Bronchial epithelial cell (primary cell): Measurements from ENCODE around the gene PIH1D1. TPM values are rescaled to one million over a fixed set of nuclear protein-coding genes. Genes with fewer than 3 reads are reported as not detected.

Experiments used
- DNase-seq: peaks from one replicate; pipeline ENCODE4 v3.0.0-alpha.2; 2010; ENCODE audit warnings: low read depth
- FAIRE-seq: peaks from 2 replicates; lab custom pipeline; 2011; peaks lifted over from hg19 to GRCh38; lab: Jason Lieb, UNC
- H3K27me3 ChIP-seq: 2 replicates; pipeline ENCODE4 v1.5.1; 2011; ENCODE audit warnings: low read length; ENCODE audit not compliant: control insufficient read depth, insufficient read depth
- H3K36me3 ChIP-seq: 2 replicates; pipeline ENCODE4 v1.5.1; 2011; ENCODE audit warnings: low read length; ENCODE audit not compliant: control insufficient read depth, insufficient read depth
- H3K4me3 ChIP-seq: 2 replicates; pipeline ENCODE4 v1.5.1; 2011; ENCODE audit warnings: mild to moderate bottlenecking, low read depth, low read length, control low read depth
- CTCF ChIP-seq: IDR thresholded peaks from 2 replicates; pipeline ENCODE4 v1.5.1; 2011; ENCODE audit warnings: mild to moderate bottlenecking, moderate library complexity, low read length, control low read depth, inconsistent platforms; ENCODE audit not compliant: insufficient read depth, severe bottlenecking
- total RNA-seq: library from RNA; depleted of rRNA; stranded (reverse); fragments of >200 nt; gene quantifications from 2 replicates; pipeline ENCODE4 v1.2.1, GENCODE V29; 2014

The PIH1D1 gene
- total RNA-seq, 1 donor from 2014 or later: 115 TPM

- no peak for DNase-seq
- Histone ChIP-seq H3K36me3 (no peaks in the 10 kb centered on the region), H3K27me3 (peaks cover 61% of the 10 kb centered on the region), H3K4me3 (no peak overlapping the region)
- FAIRE-seq: no peak
- no peak for TF ChIP-seq CTCF
Measured at GRCh38 chr19:49436381-49437017, 15.1 kb downstream of the PIH1D1 start.

GRCh38 chr19:49435670-49436069 lies 15.9 kb downstream of the PIH1D1 start:
- TF ChIP-seq CTCF: no peak
- no peaks in the 10 kb centered on the region for H3K36me3 ChIP-seq
- DNase-seq (no peak), FAIRE-seq (no peak)
- no peak overlapping the region for H3K4me3 ChIP-seq
- peaks cover 55% of the 10 kb centered on the region for H3K27me3 ChIP-seq

GRCh38 chr19:49434907-49435583 lies 16.6 kb downstream of the PIH1D1 start:
- FAIRE-seq: peak; percentile 18
- H3K36me3 ChIP-seq: no peaks in the 10 kb centered on the region
- H3K4me3 ChIP-seq: no peak overlapping the region
- peaks cover 51% of the 10 kb centered on the region for H3K27me3 ChIP-seq
- no peak for DNase-seq
- TF ChIP-seq CTCF: no peak

GRCh38 chr19:49433240-49433901 lies 18.2 kb downstream of the PIH1D1 start:
- Histone ChIP-seq H3K4me3 (no peak overlapping the region), H3K36me3 (no peaks in the 10 kb centered on the region), H3K27me3 (peaks cover 47% of the 10 kb centered on the region)
- no peak for DNase-seq
- no peak for FAIRE-seq
- no peak for TF ChIP-seq CTCF

GRCh38 chr19:49432141-49433073 lies 19.2 kb downstream of the PIH1D1 start:
- Histone ChIP-seq H3K4me3 (no peak overlapping the region), H3K27me3 (peaks cover 41% of the 10 kb centered on the region), H3K36me3 (no peaks in the 10 kb centered on the region)
- no peak for FAIRE-seq
- DNase-seq: no peak
- no peak for TF ChIP-seq CTCF
